ENCODE data around the gene DUSP18.
"Not testable (repeated sequence)": the region's sequence is repeated elsewhere in the genome, so short reads cannot be mapped to it uniquely, and the experiment has no call there.

The DUSP18 gene

DNA sequence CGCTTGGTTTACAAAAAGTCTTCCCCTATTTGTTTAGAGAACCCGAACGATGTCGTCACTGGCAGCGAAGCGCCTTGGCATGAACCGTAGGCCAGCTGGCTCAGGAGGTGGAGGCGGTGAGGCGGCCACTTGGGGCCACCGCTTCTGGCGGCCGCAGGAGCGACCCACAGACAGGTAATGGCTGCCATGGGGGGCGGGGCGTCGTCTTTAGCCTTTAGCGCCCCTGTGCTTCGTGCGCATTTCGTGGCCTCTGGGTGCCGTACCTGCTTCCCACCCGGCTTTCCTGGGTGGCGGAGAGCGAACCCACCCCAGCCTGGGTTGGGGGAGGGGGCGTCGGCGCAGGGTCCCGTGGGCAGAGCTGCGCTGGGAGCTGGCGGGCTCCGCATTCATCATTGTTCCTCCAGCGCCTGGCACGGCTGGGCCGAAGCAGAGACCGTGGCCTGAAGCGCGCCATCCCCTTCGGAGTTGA is 26.5 kb upstream of the DUSP18 start:
- DNase-seq (ENCODE audit: low spot score) = peak; percentile 50
- peak overlapping the region; percentile 65 for H3K27ac Mint-ChIP-seq
- H3K27me3 Mint-ChIP-seq (ENCODE audit: low read depth) = peaks cover 24% of the 10 kb centered on the region
- peaks cover 2% of the 10 kb centered on the region for H3K36me3 Mint-ChIP-seq (ENCODE audit: low read depth)
- peaks cover 3% of the 10 kb centered on the region for H3K4me1 Mint-ChIP-seq (ENCODE audit: low read depth)
- H3K4me3 Mint-ChIP-seq = peak overlapping the region; percentile 90
- no peaks in the 10 kb centered on the region for H3K9me3 Mint-ChIP-seq

DNA sequence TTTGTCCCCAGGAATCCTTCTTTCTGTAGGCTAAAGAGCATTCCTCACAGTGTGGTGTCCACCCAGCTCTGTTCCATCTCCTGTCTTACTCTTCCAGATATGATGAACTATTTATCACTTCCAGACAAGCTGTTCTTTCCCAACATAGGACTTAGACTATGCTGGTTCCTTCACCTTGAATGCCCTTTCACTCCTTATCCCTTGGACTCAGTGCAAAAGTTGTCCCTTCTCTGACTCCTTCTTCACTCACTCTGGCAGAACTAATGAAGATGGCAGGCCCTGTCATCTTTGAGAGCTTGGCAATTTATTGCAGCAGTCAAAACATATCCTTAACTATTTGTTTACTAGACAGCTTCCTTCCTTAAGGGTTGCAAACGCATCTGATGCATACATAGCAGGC is 23.5 kb upstream of the DUSP18 start:
- Mint-ChIP-seq H3K4me3 (no peak overlapping the region), H3K4me1 (ENCODE audit: low read depth) (peaks cover 3% of the 10 kb centered on the region), H3K36me3 (ENCODE audit: low read depth) (peaks cover 2% of the 10 kb centered on the region), H3K27me3 (ENCODE audit: low read depth) (peaks cover 21% of the 10 kb centered on the region), H3K9me3 (no peaks in the 10 kb centered on the region), H3K27ac (no peak overlapping the region)
- no peak for DNase-seq (ENCODE audit: low spot score)

DNA sequence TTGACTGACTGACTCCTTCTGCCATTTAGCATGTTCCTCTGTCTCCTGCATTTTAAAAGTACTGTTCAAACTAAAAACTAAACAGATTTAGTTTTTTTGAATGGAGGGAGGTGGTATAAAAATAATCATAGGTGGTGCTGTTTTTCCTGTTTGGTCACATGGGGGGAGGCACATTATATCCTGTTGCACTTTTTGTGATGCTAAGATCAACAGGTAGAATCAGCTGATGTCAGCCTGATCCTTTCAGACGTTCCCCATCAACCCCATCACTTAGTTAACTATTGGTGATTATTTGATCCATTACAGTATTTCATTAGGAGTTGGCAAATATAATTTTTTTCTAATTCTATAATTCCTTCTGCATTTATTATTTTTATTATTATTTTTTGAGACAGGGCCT is 21.9 kb upstream of the DUSP18 start:
- peaks cover 3% of the 10 kb centered on the region for H3K4me1 Mint-ChIP-seq (ENCODE audit: low read depth)
- peaks cover 11% of the 10 kb centered on the region for H3K27me3 Mint-ChIP-seq (ENCODE audit: low read depth)
- DNase-seq (ENCODE audit: low spot score) = no peak
- peaks cover 2% of the 10 kb centered on the region for H3K36me3 Mint-ChIP-seq (ENCODE audit: low read depth)
- H3K4me3 Mint-ChIP-seq = no peak overlapping the region
- no peak overlapping the region for H3K27ac Mint-ChIP-seq
- H3K9me3 Mint-ChIP-seq = no peaks in the 10 kb centered on the region

DNA sequence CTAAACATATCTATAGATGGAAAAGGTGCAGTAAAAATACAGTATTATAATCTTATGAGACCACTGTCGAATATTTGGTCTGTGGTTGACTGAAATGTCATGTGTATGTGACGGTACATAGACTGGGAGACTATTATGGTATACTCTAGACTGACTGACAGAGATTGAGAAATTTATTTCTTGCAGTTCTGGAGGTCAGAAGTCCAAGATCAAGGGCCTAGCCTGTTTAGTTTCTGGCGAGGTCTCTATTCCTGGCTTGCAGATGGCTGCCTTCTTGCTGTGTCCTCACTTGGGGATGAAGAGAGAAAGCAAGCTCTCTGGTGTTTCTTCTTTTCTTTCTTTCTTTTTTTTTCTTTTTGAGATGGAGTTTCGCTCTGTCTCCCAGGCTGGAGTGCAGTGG is 19.7 kb upstream of the DUSP18 start:
- no peaks in the 10 kb centered on the region for H3K36me3 Mint-ChIP-seq (ENCODE audit: low read depth)
- no peak overlapping the region for H3K4me3 Mint-ChIP-seq
- no peaks in the 10 kb centered on the region for H3K4me1 Mint-ChIP-seq (ENCODE audit: low read depth)
- no peaks in the 10 kb centered on the region for H3K27me3 Mint-ChIP-seq (ENCODE audit: low read depth)
- no peak overlapping the region for H3K27ac Mint-ChIP-seq
- H3K9me3 Mint-ChIP-seq = no peaks in the 10 kb centered on the region
- no peak for DNase-seq (ENCODE audit: low spot score)

DNA sequence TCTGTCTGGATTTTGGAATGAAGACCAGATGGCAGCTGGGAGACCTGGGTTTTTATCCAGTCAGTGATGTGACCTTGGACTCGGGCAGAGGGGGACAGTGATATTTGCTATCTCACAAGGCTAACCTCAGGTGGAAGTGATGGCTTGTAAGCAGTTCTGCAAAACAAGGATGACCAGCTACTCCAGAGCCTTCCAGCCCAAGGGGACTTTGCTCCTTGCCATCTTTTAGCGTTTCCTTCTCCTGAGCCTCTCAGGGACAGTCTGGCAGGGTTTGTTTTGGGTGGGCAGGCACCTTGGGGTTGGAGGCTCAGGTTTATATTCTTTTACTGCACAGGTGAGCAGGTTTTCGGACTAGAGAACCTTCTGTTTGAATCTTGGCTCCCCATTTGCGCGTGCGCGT is 17.5 kb upstream of the DUSP18 start:
- Mint-ChIP-seq H3K36me3 (ENCODE audit: low read depth) (no peaks in the 10 kb centered on the region), H3K9me3 (no peaks in the 10 kb centered on the region), H3K27me3 (ENCODE audit: low read depth) (no peaks in the 10 kb centered on the region), H3K4me3 (no peak overlapping the region), H3K4me1 (ENCODE audit: low read depth) (no peaks in the 10 kb centered on the region), H3K27ac (no peak overlapping the region)
- DNase-seq (ENCODE audit: low spot score) = no peak

DNA sequence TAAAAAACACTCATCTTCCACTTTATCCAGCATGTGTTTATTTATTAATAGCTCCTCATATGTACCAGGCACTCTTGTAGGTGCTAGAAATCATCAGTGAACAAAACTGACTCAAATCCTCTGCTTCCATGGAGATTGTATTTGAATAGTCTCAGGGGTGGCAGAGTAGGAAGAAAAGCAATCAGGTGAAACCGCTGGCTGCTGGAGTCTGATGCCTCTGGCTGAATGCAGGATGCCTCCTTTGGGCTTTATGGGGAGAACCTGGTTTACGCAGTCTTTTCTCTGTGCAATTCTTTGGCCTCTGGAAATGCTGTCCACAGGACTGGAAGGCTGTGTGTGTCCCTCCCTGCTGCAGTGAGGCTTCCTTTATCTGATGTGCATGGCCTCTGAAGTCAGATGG is 14.2 kb upstream of the DUSP18 start:
- no peak overlapping the region for H3K27ac Mint-ChIP-seq

DNA sequence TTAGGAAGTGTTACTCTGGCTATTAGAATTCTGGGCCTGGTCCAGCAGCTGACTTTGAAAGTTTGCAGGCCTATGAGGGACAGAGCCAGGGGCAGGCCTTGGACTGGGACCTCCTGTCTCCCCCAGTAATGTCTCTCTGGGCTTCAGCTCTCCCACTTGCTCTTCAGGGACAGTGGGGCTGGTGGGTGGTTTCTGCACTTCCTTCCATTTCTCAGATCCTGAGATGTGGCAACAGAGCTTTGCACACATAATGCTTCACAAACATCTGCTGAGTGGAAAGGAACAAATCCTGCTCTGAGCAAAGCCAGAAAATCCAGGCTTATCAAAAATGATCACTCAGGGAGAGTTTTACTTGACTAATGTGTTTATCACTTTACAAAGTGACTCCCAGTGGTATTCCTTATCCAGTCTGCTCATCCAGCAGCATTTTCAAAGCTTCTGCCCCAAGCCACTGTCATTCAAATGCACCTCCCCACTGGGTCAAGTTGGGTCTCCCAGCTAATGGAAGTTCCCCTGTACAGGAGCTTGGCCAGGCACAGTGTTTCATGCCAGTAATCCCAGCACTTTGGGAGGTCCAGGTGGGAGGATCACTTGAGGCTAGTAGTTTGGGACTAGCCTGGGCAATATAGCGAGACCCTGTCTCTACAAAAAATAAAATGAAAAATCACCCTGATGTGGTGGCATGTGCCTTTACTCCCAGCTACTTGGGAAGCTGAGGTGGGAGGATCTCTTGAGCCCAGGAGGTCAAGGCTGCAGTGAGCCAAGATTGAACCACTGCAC is 13.5 kb upstream of the DUSP18 start:
- no peak overlapping the region for H3K27ac Mint-ChIP-seq
- H3K36me3 Mint-ChIP-seq (ENCODE audit: low read depth) = no peaks in the 10 kb centered on the region
- no peak overlapping the region for H3K4me3 Mint-ChIP-seq
- peaks cover 13% of the 10 kb centered on the region for H3K27me3 Mint-ChIP-seq (ENCODE audit: low read depth)
- H3K4me1 Mint-ChIP-seq (ENCODE audit: low read depth) = no peaks in the 10 kb centered on the region
- DNase-seq (ENCODE audit: low spot score) = no peak
- H3K9me3 Mint-ChIP-seq = no peaks in the 10 kb centered on the region

More for the DNA sequence above, 14.2 kb upstream of the DUSP18 start:
- H3K27me3 Mint-ChIP-seq (ENCODE audit: low read depth) = peaks cover 8% of the 10 kb centered on the region
- H3K4me3 Mint-ChIP-seq = no peak overlapping the region
- no peak for DNase-seq (ENCODE audit: low spot score)
- H3K9me3 Mint-ChIP-seq = no peaks in the 10 kb centered on the region
- no peaks in the 10 kb centered on the region for H3K36me3 Mint-ChIP-seq (ENCODE audit: low read depth)
- H3K4me1 Mint-ChIP-seq (ENCODE audit: low read depth) = no peaks in the 10 kb centered on the region

- not testable (repeated sequence) for H3K4me1 Mint-ChIP-seq (ENCODE audit: low read depth); H3K9me3 Mint-ChIP-seq; H3K36me3 Mint-ChIP-seq (ENCODE audit: low read depth); H3K4me3 Mint-ChIP-seq; DNase-seq (ENCODE audit: low spot score); H3K27ac Mint-ChIP-seq
- peaks cover 21% of the 10 kb centered on the region for H3K27me3 Mint-ChIP-seq (ENCODE audit: low read depth)
These were observed 12.4 kb upstream of the DUSP18 start for GRCh38 chr22:30679895-30680690.

DNA sequence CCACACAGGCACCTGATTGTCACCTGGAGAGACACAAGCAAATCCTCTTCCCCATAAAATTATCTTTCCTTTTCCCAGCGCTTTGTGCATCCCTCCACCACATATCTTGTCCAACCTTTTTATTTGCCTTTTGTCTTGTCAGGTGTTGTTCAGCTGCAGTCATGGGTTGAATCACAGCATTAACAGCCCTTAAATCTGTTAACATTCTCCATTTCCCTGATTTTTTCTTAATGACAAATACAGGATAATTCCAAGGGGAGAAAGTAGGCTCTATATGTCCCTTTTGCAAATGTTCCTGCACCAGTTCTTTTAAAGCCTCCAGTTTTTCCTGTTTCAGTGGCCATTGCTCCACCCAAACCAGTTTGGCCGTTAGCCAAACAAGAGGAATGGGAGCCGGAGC is 8.9 kb upstream of the DUSP18 start:
- peaks cover 21% of the 10 kb centered on the region for H3K27me3 Mint-ChIP-seq (ENCODE audit: low read depth)
- not testable (repeated sequence) for H3K36me3 Mint-ChIP-seq (ENCODE audit: low read depth); H3K9me3 Mint-ChIP-seq; DNase-seq (ENCODE audit: low spot score); H3K4me1 Mint-ChIP-seq (ENCODE audit: low read depth); H3K27ac Mint-ChIP-seq; H3K4me3 Mint-ChIP-seq

DNA sequence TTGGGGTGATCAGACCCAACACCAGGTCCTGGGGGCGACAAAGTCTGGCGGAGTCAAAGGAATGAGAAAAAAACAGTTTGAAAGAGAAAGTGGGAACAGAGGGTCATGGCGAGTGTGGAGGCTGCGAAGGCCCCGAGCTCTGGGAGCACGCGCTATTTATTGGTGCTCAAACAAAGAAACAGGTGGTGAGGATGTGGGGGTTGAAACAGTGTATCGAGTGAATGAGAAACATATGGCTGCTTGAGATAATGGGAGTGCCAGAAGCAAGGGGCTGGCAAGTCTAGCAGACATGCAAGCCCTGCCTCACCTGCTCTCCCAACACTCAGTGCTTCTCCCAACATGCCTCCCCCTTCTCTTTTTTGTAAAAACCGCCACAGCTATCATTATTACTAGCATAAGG is 7.8 kb upstream of the DUSP18 start:
- Mint-ChIP-seq H3K27me3 (ENCODE audit: low read depth) (peaks cover 23% of the 10 kb centered on the region), H3K4me1 (ENCODE audit: low read depth) (no peaks in the 10 kb centered on the region), H3K27ac (no peak overlapping the region), H3K4me3 (no peak overlapping the region), H3K36me3 (ENCODE audit: low read depth) (no peaks in the 10 kb centered on the region), H3K9me3 (no peaks in the 10 kb centered on the region)
- no peak for DNase-seq (ENCODE audit: low spot score)

GRCh38 chr22:30674482-30674881 is 6.8 kb upstream of the DUSP18 start:
- Mint-ChIP-seq H3K27ac (no peak overlapping the region), H3K36me3 (ENCODE audit: low read depth) (no peaks in the 10 kb centered on the region), H3K4me3 (no peak overlapping the region), H3K27me3 (ENCODE audit: low read depth) (peaks cover 26% of the 10 kb centered on the region), H3K9me3 (no peaks in the 10 kb centered on the region), H3K4me1 (ENCODE audit: low read depth) (no peaks in the 10 kb centered on the region)
- no peak for DNase-seq (ENCODE audit: low spot score)

DNA sequence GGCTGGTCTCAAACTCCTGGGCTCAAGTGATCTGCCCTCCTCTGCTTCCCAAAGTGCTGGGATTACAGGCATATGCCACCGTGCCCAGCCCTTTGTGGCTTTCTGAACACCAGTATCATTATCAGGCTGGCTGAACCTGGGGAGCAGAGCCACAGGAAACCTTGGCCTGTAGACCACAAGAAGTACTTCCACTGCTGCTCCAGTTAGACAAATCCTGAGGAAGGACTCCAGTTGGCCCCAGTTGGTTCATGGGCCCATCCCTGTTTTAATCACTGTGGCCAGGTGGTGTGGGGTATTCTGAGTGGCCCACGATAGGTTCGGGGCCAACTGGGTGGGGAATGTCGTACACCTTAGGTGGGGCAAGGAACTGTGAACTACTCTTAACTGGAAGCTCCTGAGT is 5.5 kb upstream of the DUSP18 start:
- Mint-ChIP-seq H3K9me3 (no peaks in the 10 kb centered on the region), H3K36me3 (ENCODE audit: low read depth) (no peaks in the 10 kb centered on the region), H3K27ac (no peak overlapping the region), H3K4me3 (no peak overlapping the region), H3K4me1 (ENCODE audit: low read depth) (peaks cover 5% of the 10 kb centered on the region), H3K27me3 (ENCODE audit: low read depth) (peaks cover 29% of the 10 kb centered on the region)
- no peak for DNase-seq (ENCODE audit: low spot score)

GRCh38 chr22:30671071-30671470 is 3.4 kb upstream of the DUSP18 start:
- H3K4me3 Mint-ChIP-seq = no peak overlapping the region
- H3K27ac Mint-ChIP-seq = no peak overlapping the region
- H3K9me3 Mint-ChIP-seq = no peaks in the 10 kb centered on the region
- peaks cover 17% of the 10 kb centered on the region for H3K27me3 Mint-ChIP-seq (ENCODE audit: low read depth)
- DNase-seq (ENCODE audit: low spot score) = no peak
- H3K36me3 Mint-ChIP-seq (ENCODE audit: low read depth) = no peaks in the 10 kb centered on the region
- peaks cover 14% of the 10 kb centered on the region for H3K4me1 Mint-ChIP-seq (ENCODE audit: low read depth)

DNA sequence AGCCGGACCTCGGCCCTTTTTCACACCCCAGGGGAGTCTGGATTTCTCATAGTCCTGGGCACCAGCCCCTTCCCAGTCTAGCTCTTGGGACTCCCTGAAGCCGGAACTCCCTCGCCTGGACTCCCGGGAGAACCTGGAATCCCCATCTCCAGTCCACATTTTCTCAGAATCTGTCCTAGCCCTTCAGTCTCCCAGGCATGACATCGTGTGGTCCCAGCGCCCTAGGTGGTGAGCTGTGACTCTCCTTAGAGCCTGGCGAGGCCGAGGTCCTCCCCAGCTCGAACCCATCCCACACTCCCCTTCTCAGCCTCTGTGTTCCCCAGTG is 673 bp upstream of the DUSP18 start:
- DNase-seq (ENCODE audit: low spot score) = no peak
- Mint-ChIP-seq H3K27ac (peak overlapping the region; percentile 60), H3K27me3 (ENCODE audit: low read depth) (peaks cover 10% of the 10 kb centered on the region), H3K36me3 (ENCODE audit: low read depth) (peaks cover 5% of the 10 kb centered on the region), H3K4me3 (peak overlapping the region; percentile 96), H3K4me1 (ENCODE audit: low read depth) (peaks cover 17% of the 10 kb centered on the region), H3K9me3 (no peaks in the 10 kb centered on the region)

Data from T-helper 2 cell treated with Interferon-gamma antibody and Interleukin-4, amounts not matched to agents 5 μg/mL and 100 μg/mL, for 36 hours (primary cell).